GM19397 (cell line): Measurements from ENCODE around the gene PLTP.

ENCODE experiments used
- ATAC-seq: cut with Tn5 transposase; IDR thresholded peaks from one replicate; pipeline ENCODE4 v1.9.1; 2021; ENCODE audit warnings: mild to moderate bottlenecking, moderate library complexity; ENCODE audit not compliant: unreplicated experiment

PLTP gene

GRCh38 chr20:45921337-45922189, 9.6 kb upstream of the PLTP start:
- no peak for ATAC-seq

DNA sequence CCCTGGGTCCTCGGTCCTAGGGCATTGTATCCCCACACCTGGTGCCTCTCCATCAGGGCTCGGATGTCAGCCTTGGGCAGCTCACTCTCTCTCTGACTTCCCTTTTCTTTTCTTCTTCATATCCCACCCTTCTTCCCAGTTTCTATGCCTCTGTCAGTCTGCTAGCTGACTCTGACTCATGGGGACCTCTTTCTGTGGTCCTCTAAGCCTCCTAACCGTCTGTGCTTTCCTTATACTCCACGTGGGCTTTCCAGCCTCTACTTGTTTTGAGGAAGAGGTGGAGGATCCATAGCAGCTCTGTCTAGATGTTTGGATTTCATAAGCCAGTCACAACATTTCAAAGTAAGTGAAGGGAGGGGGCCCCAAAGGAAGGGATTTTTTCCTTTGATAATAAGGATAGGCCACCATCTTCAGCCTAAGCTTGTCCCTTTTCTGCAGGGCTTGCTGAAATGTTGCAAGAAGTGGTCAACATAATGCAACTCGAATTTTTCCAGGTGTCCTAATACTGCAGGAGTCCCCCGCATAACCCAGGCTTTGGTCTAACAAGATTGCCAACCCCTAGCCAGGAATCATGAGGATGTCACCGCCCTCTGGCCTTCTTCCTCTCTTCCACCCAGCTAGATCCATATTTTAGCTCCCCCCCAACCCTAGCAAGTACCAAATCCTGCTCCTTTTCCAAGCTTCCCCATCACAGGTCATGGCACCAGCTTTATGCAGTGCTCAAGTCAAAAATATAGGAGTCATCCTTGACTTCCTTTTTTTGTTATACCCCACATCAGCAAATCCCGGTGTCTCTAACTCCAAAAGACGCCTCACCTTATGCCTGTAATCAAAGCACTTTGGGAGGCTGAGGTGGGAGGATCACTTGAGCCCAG, 8.7 kb upstream of the PLTP start:
- ATAC-seq = no peak

GRCh38 chr20:45919542-45920399, 7.8 kb upstream of the PLTP start:
- no peak for ATAC-seq

- ATAC-seq = no peak
Measured at GRCh38 chr20:45918779-45919537, 7.0 kb upstream of the PLTP start.

DNA sequence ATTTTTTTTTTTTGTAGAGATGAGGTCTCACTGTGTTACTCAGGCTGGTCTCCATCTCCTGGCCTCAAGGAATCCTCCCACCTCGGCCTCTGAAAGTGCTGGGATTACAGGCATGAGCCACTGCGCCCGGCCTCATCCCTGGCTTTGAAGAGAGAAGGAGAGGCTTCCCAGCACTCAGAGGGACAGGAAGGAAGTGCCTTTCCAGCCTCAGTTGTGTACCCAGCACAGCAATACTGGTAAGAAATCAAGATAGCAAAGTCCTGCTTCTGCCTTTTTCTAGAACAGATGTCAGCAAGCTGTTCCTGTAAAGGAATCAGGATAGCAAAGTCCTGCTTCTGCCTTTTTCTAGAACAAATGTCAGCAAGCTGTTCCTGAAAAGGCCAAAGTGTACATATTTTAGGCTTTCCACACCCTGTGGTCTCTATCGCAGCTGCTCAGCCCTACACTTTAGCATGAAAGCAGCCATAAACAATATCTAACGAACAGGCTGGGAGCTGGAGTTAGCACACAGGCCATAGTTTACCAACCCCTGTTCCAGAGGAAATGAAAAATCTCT, 6.3 kb upstream of the PLTP start:
- no peak for ATAC-seq

- ATAC-seq = no peak
Measured at GRCh38 chr20:45917790-45918141, 5.8 kb upstream of the PLTP start.

GRCh38 chr20:45913116-45913515, 1.2 kb upstream of the PLTP start:
- no peak for ATAC-seq

- ATAC-seq = no peak
Measured at GRCh38 chr20:45912344-45912682, 358 bp upstream of the PLTP start.

DNA sequence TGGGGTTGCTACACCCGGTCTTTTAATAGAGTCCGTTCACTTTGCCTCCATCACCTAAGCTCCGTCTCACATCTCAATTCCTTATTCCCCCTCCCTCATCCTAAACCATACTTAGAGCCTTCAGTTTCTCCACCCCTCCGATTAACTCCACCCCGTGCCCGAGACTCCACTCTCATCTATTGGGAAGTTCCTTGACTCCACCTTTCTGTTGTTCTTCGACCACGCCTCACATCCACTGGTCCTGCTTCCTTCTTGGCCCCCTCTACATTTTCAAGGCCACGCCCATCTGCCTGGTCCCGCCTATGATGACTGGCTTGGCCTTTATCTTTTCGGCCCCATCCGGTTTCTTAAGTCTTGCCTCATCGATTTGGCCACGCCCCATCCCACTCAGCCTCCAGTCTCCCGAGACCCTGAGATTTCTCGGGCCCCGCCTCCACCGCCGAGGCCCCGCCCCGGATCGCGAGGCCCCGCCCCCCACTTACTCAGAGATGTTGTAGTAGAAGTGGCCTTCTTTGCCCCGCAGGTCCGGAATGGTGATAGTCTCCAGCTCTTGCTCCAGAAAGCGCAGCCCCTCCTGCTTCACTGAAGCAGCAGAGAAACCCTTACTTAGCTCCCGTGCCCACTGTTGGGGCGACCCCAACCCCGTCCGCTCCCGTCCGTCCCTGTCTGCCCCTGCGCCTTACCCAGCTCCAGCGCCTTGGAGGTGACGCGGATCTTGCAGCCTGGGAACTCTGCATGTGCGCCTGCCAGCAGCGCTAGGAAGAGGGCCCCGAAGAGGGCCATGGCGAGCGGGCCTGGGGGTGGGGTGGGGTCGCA, 1.1 kb downstream of the PLTP start:
- peak; percentile 84 for ATAC-seq

- ATAC-seq = no peak
Measured at GRCh38 chr20:45909817-45910669, 1.9 kb downstream of the PLTP start.

DNA sequence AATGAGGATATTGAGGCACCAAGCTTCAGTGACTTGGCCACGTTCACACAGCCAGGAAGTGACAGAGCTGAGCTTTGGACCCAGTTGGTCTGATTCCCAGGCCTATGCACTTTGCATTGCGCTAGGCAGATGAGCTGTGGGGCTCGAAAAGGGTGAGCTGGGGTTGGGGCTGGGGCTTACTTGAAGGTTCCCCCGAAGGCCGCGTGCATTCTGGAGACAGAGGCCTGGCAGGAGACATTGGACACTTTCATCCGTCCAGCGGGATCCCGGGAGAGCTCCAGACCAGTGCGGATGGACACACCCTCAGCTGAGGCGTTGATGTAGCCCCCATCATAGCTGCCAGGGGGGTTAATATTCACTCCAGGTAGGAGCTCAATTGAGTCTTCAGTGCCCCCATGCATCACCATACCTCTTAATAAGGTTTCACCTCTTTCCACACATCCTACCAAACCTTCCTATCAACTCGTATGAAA, 2.6 kb downstream of the PLTP start:
- ATAC-seq = no peak

- ATAC-seq = no peak
Measured at GRCh38 chr20:45908084-45908483, 3.9 kb downstream of the PLTP start.

DNA sequence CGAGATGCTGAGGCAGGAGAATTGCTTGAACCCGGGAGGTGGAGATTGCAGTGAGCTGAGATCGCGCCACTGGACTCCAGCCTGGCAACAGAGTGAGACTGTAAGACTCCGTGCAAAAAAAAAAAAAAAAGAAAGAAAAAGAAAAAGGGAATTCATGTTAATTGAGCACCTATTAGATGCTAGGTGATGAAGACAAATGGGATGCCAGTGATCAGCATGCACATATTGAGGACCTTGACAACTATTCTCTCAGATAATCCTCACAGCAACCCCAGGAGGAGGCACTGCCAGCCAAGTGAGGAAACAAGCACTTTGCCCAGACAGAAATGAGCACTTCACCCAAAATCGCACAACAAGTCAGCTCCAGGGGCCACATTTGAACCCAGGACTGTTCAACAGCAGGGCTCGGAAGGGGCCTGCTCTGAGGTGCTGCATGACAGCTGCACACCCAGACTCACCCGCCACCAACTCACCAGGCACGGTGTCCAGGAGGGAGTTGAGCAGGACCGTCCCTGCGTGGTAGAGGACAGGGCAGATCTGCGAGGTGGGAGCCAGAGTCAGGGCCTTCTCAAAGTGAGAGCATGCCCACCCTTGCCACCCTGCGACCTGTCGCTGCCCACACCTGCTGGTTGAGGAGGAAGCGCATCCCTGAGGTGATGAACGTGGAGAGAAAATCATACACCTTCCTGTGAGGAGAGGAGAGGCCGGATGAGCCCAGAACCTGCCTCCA, 4.6 kb downstream of the PLTP start:
- ATAC-seq = no peak

DNA sequence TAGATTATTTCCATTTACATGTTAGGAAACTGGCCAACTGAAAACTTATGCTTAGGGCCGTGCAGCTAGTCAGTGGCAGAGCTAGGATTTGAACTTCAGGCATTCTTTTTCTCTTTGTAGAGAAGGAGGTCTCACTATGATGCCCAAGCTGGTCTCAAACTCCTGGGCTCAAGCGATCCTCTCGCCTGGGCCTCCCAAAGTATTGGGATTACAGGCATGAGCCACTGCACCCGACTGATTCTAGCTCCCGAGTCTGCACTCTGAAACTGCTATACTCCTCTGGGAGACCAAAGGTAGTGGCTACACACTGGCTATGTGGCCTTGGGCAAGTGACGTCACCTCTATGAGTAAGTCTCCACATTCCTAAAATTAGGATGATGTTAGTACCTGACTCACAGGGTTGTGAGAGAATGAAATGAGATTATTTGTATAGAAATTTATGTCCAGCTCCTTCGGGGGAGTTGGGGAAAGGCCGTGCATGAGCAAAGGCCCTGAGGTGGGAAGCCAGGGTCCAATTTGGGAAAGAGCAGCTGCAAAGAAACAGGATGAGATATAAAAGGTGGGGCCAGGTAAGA, 6.4 kb downstream of the PLTP start:
- ATAC-seq = no peak

- no peak for ATAC-seq
Measured at GRCh38 chr20:45904583-45905504, 7.1 kb downstream of the PLTP start.

DNA sequence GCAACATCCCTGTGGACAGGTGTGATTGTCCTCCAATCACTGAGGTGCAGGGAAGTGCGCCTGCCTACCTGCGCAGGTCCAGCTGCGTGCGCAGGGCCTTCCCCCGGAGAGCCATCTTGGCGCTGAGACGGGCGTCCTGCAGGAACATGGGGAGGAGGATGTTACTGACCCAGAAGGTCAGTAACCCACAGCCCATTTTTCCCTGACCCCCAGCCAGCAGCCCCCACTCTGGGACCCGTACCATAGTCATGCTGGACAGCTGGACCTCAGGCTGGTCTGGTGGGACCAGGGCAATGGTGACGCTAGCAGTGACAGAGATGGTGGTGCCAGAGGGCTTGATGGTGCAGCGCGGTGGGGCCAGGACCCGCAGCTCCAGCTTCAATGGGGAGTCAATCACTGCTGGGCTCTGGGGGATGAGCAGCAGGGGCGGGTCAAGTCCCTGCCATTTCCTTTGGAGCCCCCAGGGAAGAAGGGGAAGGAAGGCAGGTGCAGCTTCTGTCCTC, 9.7 kb downstream of the PLTP start:
- no peak for ATAC-seq
